ENCODE results near the gene GNAI2. TPM values are rescaled to one million over a fixed set of nuclear protein-coding genes. Genes with fewer than 3 reads are reported as not detected.

GNAI2 gene
- total and polyA plus RNA-seq, 7 experiments from 2014 or later, result 225 to 527 (median 397) TPM

GRCh38 chr3:50245831-50246516 is 10.0 kb downstream of the GNAI2 start:
- peak overlapping the region; percentile 77 to 89 (median 82) for H3K4me3 Mint-ChIP-seq
- H3K9me3 Mint-ChIP-seq, result no peaks in the 10 kb centered on the region
- peak overlapping the region; percentile 88 for H3K27ac ChIP-seq (ENCODE audit: low read depth, low read length)
- ChIA-PET CTCF (interaction anchor here (0.6 to 9.5 kb wide), 17 partner anchors 10 to 1681 kb away, joined by 3 to 211 read pairs (median 5); partner anchors contain the start of genes GNAI2 and IFRD2), POLR2A (interaction anchor here (0.7 to 15.6 kb wide), 7 partner anchors 14 to 1253 kb away, joined by 3 to 253 read pairs (median 5); partner anchors contain the start of gene GNAI2)
- H3K36me3 Mint-ChIP-seq, result peaks cover 0 to 9% (median 0%) of the 10 kb centered on the region in 5 donors
- peak overlapping the region; percentile 80 to 96 (median 95) for H3K27ac Mint-ChIP-seq
- H3K36me3 ChIP-seq (ENCODE audit: control insufficient read depth in 2 of 3, insufficient read depth in 3 of 3, low read length in 3 of 3), result peaks cover 0 to 34% (median 0%) of the 10 kb centered on the region in 3 experiments
- peaks cover 61 to 87% of the 10 kb centered on the region in 2 donors for H3K4me1 ChIP-seq (ENCODE audit: control insufficient read depth in 2 of 2, insufficient read depth in 2 of 2, low read length in 2 of 2)
- peaks cover 57 to 90% (median 74%) of the 10 kb centered on the region in 7 donors for H3K4me1 Mint-ChIP-seq
- H3K4me3 ChIP-seq (ENCODE audit: low read length), result peak overlapping the region; percentile 52
- DNase-seq (peak; percentile 88 to 99 (median 94)), ATAC-seq (peak; percentile 90)
- no peaks in the 10 kb centered on the region for H3K27me3 Mint-ChIP-seq
- H3K9me3 ChIP-seq (ENCODE audit: control insufficient read depth in 2 of 3, low read length in 3 of 3), result no peaks in the 10 kb centered on the region
- intact Hi-C loops (cut with micrococcal nuclease), result loop anchor here (1.0 kb wide), 7 partner anchors 8 to 54 kb away; partner anchors contain the start of genes HYAL3 (in 2 of the 2) and NAA80 (in 2 of the 2)
- H3K27me3 ChIP-seq (ENCODE audit: control insufficient read depth in 2 of 2, insufficient read depth in 2 of 2, low read length in 2 of 2), result no peaks in the 10 kb centered on the region

- Mint-ChIP-seq H3K27ac (peak overlapping the region; percentile 80 to 96 (median 95)), H3K36me3 (peaks cover 0 to 14% (median 0%) of the 10 kb centered on the region in 5 donors), H3K27me3 (no peaks in the 10 kb centered on the region), H3K4me1 (peaks cover 55 to 90% (median 74%) of the 10 kb centered on the region in 7 donors), H3K4me3 (peak overlapping the region; percentile 77 to 89 (median 82)), H3K9me3 (no peaks in the 10 kb centered on the region)
- Histone ChIP-seq H3K27me3 (ENCODE audit: control insufficient read depth in 2 of 2, insufficient read depth in 2 of 2, low read length in 2 of 2) (no peaks in the 10 kb centered on the region), H3K4me3 (ENCODE audit: low read length) (peak overlapping the region; percentile 52), H3K4me1 (ENCODE audit: control insufficient read depth in 2 of 2, insufficient read depth in 2 of 2, low read length in 2 of 2) (peaks cover 61 to 87% of the 10 kb centered on the region in 2 donors), H3K27ac (ENCODE audit: low read depth, low read length) (peak overlapping the region; percentile 88), H3K36me3 (ENCODE audit: control insufficient read depth in 2 of 3, insufficient read depth in 3 of 3, low read length in 3 of 3) (peaks cover 0 to 37% (median 0%) of the 10 kb centered on the region in 3 experiments), H3K9me3 (ENCODE audit: control insufficient read depth in 2 of 3, low read length in 3 of 3) (no peaks in the 10 kb centered on the region)
- ChIA-PET POLR2A (interaction anchor here (0.6 to 15.6 kb wide), 13 partner anchors 8 to 1253 kb away, joined by 3 to 253 read pairs (median 4); partner anchors contain the start of genes GNAI2, HYAL3 and NAA80), CTCF (interaction anchor here (0.6 to 9.5 kb wide), 17 partner anchors 9 to 1680 kb away, joined by 3 to 211 read pairs (median 5); partner anchors contain the start of genes GNAI2 and IFRD2)
- ATAC-seq, result peak; percentile 82
- intact Hi-C loops (cut with micrococcal nuclease), result loop anchor here (1.0 kb wide), 7 partner anchors 8 to 54 kb away; partner anchors contain the start of genes HYAL3 (in 2 of the 2) and NAA80 (in 2 of the 2)
- DNase-seq, result peak in 8 of 9 donors; percentile 78 to 91 (median 84)
Observed at GRCh38 chr3:50246517-50246954, 10.5 kb downstream of the GNAI2 start.

- no peak for ATAC-seq
- Histone ChIP-seq H3K27ac (ENCODE audit: low read depth, low read length) (peak overlapping the region; percentile 88), H3K27me3 (ENCODE audit: control insufficient read depth in 2 of 2, insufficient read depth in 2 of 2, low read length in 2 of 2) (no peaks in the 10 kb centered on the region), H3K4me1 (ENCODE audit: control insufficient read depth in 2 of 2, insufficient read depth in 2 of 2, low read length in 2 of 2) (peaks cover 43 to 72% of the 10 kb centered on the region in 2 donors), H3K9me3 (ENCODE audit: control insufficient read depth in 2 of 3, low read length in 3 of 3) (no peaks in the 10 kb centered on the region), H3K4me3 (ENCODE audit: low read length) (no peak overlapping the region), H3K36me3 (ENCODE audit: control insufficient read depth in 2 of 3, insufficient read depth in 3 of 3, low read length in 3 of 3) (peaks cover 6 to 55% (median 8%) of the 10 kb centered on the region in 3 experiments)
- Mint-ChIP-seq H3K4me1 (peaks cover 48 to 76% (median 58%) of the 10 kb centered on the region in 7 donors), H3K36me3 (peaks cover 0 to 16% (median 0%) of the 10 kb centered on the region in 5 donors), H3K9me3 (no peaks in the 10 kb centered on the region), H3K27me3 (no peaks in the 10 kb centered on the region), H3K4me3 (peak overlapping the region in 5 of 10 donors; percentile 13 to 47 (median 26)), H3K27ac (peak overlapping the region; percentile 44 to 96 (median 82))
- POLR2A ChIA-PET, result interaction anchor here (0.8 to 15.6 kb wide), 5 partner anchors 8 to 89 kb away, joined by 3 to 253 read pairs (median 4); partner anchors contain the start of gene GNAI2
- DNase-seq, result no peak
- CTCF ChIA-PET, result interaction anchor here (0.6 to 9.5 kb wide), 5 partner anchors 11 to 1005 kb away, joined by 3 to 211 read pairs (median 8); partner anchors contain the start of gene GNAI2
- intact Hi-C loops (cut with micrococcal nuclease), result no loop called here
Observed at GRCh38 chr3:50248387-50248786, 12.4 kb downstream of the GNAI2 start.

- no peaks in the 10 kb centered on the region for H3K27me3 ChIP-seq (ENCODE audit: control insufficient read depth in 2 of 2, insufficient read depth in 2 of 2, low read length in 2 of 2)
- CTCF ChIA-PET, result interaction anchor here (1.3 to 2.3 kb wide), 5 partner anchors 10 to 57 kb away, joined by 4 to 12 read pairs (median 6); no protein-coding TSS in a partner anchor
- intact Hi-C loops (cut with micrococcal nuclease), result no loop called here
- ATAC-seq, result no peak
- POLR2A ChIA-PET, result interaction anchor here (1.7 to 15.6 kb wide), 2 partner anchors 9 to 17 kb away, joined by 5 to 253 read pairs; partner anchors contain the start of gene GNAI2
- Mint-ChIP-seq H3K4me1 (peaks cover 37 to 71% (median 54%) of the 10 kb centered on the region in 7 donors), H3K36me3 (peaks cover 0 to 13% (median 0%) of the 10 kb centered on the region in 5 donors), H3K27ac (peak overlapping the region in 5 of 9 donors; percentile 25 to 96 (median 59)), H3K4me3 (no peak overlapping the region), H3K9me3 (no peaks in the 10 kb centered on the region), H3K27me3 (no peaks in the 10 kb centered on the region)
- H3K27ac ChIP-seq (ENCODE audit: low read depth, low read length), result peak overlapping the region; percentile 88
- no peak for DNase-seq
- H3K36me3 ChIP-seq (ENCODE audit: control insufficient read depth in 2 of 3, insufficient read depth in 3 of 3, low read length in 3 of 3), result peaks cover 6 to 61% (median 8%) of the 10 kb centered on the region in 3 experiments
- peaks cover 38 to 64% of the 10 kb centered on the region in 2 donors for H3K4me1 ChIP-seq (ENCODE audit: control insufficient read depth in 2 of 2, insufficient read depth in 2 of 2, low read length in 2 of 2)
- no peaks in the 10 kb centered on the region for H3K9me3 ChIP-seq (ENCODE audit: control insufficient read depth in 2 of 3, low read length in 3 of 3)
- no peak overlapping the region for H3K4me3 ChIP-seq (ENCODE audit: low read length)
Observed at GRCh38 chr3:50249457-50249856, 13.5 kb downstream of the GNAI2 start.

- POLR2A ChIA-PET, result interaction anchor here (0.7 to 15.6 kb wide), 3 partner anchors 11 to 19 kb away, joined by 3 to 253 read pairs (median 3); partner anchors contain the start of gene GNAI2
- H3K4me3 Mint-ChIP-seq, result peak overlapping the region in 3 of 10 donors; percentile 17 to 40 (median 29)
- Histone ChIP-seq H3K36me3 (ENCODE audit: control insufficient read depth in 2 of 3, insufficient read depth in 3 of 3, low read length in 3 of 3) (peaks cover 6 to 72% (median 12%) of the 10 kb centered on the region in 3 experiments), H3K27me3 (ENCODE audit: control insufficient read depth in 2 of 2, insufficient read depth in 2 of 2, low read length in 2 of 2) (no peaks in the 10 kb centered on the region), H3K4me3 (ENCODE audit: low read length) (no peak overlapping the region), H3K9me3 (ENCODE audit: control insufficient read depth in 2 of 3, low read length in 3 of 3) (no peaks in the 10 kb centered on the region), H3K4me1 (ENCODE audit: control insufficient read depth in 2 of 2, insufficient read depth in 2 of 2, low read length in 2 of 2) (peaks cover 34 to 57% of the 10 kb centered on the region in 2 donors), H3K27ac (ENCODE audit: low read depth, low read length) (peak overlapping the region; percentile 88)
- CTCF ChIA-PET, result interaction anchor here (0.6 to 2.3 kb wide), 6 partner anchors 9 to 58 kb away, joined by 3 to 12 read pairs (median 5); partner anchors contain the start of gene GNAI2
- H3K36me3 Mint-ChIP-seq, result peaks cover 0 to 11% (median 0%) of the 10 kb centered on the region in 5 donors
- H3K4me1 Mint-ChIP-seq, result peaks cover 30 to 60% (median 47%) of the 10 kb centered on the region in 7 donors
- intact Hi-C loops (cut with micrococcal nuclease), result no loop called here
- H3K9me3 Mint-ChIP-seq, result no peaks in the 10 kb centered on the region
- no peaks in the 10 kb centered on the region for H3K27me3 Mint-ChIP-seq
- ATAC-seq, result no peak
- peak overlapping the region in 7 of 9 donors; percentile 18 to 96 (median 70) for H3K27ac Mint-ChIP-seq
- no peak for DNase-seq
Observed at GRCh38 chr3:50250514-50250913, 14.5 kb downstream of the GNAI2 start.

GRCh38 chr3:50251220-50251619 is 15.2 kb downstream of the GNAI2 start:
- H3K27me3 ChIP-seq (ENCODE audit: control insufficient read depth in 2 of 2, insufficient read depth in 2 of 2, low read length in 2 of 2), result no peaks in the 10 kb centered on the region
- H3K27ac ChIP-seq (ENCODE audit: low read depth, low read length), result peak overlapping the region; percentile 6
- peaks cover 28 to 52% of the 10 kb centered on the region in 2 donors for H3K4me1 ChIP-seq (ENCODE audit: control insufficient read depth in 2 of 2, insufficient read depth in 2 of 2, low read length in 2 of 2)
- ChIA-PET CTCF (no interaction called here), POLR2A (interaction anchor here (0.8 to 1.9 kb wide), 2 partner anchors 8 to 14 kb away, joined by 4 to 6 read pairs; no protein-coding TSS in a partner anchor)
- H3K27me3 Mint-ChIP-seq, result no peaks in the 10 kb centered on the region
- no peak overlapping the region for H3K4me3 Mint-ChIP-seq
- peaks cover 6 to 77% (median 12%) of the 10 kb centered on the region in 3 experiments for H3K36me3 ChIP-seq (ENCODE audit: control insufficient read depth in 2 of 3, insufficient read depth in 3 of 3, low read length in 3 of 3)
- no peaks in the 10 kb centered on the region for H3K9me3 ChIP-seq (ENCODE audit: control insufficient read depth in 2 of 3, low read length in 3 of 3)
- DNase-seq, result no peak
- peaks cover 26 to 53% (median 43%) of the 10 kb centered on the region in 7 donors for H3K4me1 Mint-ChIP-seq
- H3K27ac Mint-ChIP-seq, result peak overlapping the region in 7 of 9 donors; percentile 18 to 84 (median 46)
- no peaks in the 10 kb centered on the region for H3K9me3 Mint-ChIP-seq
- peaks cover 0 to 11% (median 0%) of the 10 kb centered on the region in 5 donors for H3K36me3 Mint-ChIP-seq
- intact Hi-C loops (cut with micrococcal nuclease), result no loop called here
- ATAC-seq, result no peak
- H3K4me3 ChIP-seq (ENCODE audit: low read length), result no peak overlapping the region

Data from naive thymus-derived CD4-positive, alpha-beta T cell (primary cell).